Motor neuron (in vitro differentiated cells): ENCODE data around the gene SF3B1. TPM values are rescaled to one million over a fixed set of nuclear protein-coding genes. Genes with fewer than 3 reads are reported as not detected.
A peak's percentile ranks its signal among the peaks of the same experiment; 100 is the strongest.
"Not testable (repeated sequence)": the region's sequence is repeated elsewhere in the genome, so short reads cannot be mapped to it uniquely, and the experiment has no call there.

Experiments
- ATAC-seq, 8 experiments: fragments of 200-7000 bp; cut with Tn5 transposase; replicated peaks in 6 of 8; 2 replicates each; pipeline ENCODE4 v1.8.0; 2021; ENCODE audit warnings: mild to moderate bottlenecking in 8 of 8, moderate library complexity in 8 of 8
- H3K27ac ChIP-seq, 2 donors: fragments of 250-450 bp; sonication (Bioruptor Pico); 2 replicates each; pipeline ENCODE4 v1.9.0; 2021; ENCODE audit warnings: antibody characterized with exemption in 2 of 2, mild to moderate bottlenecking in 2 of 2, moderate library complexity in 1 of 2
- H3K4me1 ChIP-seq, 2 donors: fragments of 250-450 bp; sonication (Bioruptor Pico); replicated peaks in 1 of 2; 2 replicates each; pipeline ENCODE4 v1.6.1; 2021; ENCODE audit warnings: antibody characterized with exemption in 2 of 2, mild to moderate bottlenecking in 2 of 2, moderate library complexity in 1 of 2
- H3K4me3 ChIP-seq, 5 donors: fragments of 250-450 bp; sonication (Bioruptor Pico); 2 replicates each; pipeline ENCODE4 v1.9.0; 2021; ENCODE audit warnings: antibody characterized with exemption in 5 of 5, mild to moderate bottlenecking in 5 of 5, moderate library complexity in 4 of 5
- WGBS, 10 experiments: fragments of 450-650 bp; shearing (Covaris generic); methylation state at CpG; one replicate each; pipeline ENCODE4 v1.0.0; 2022; 5-methylcytosine and 5-hydroxymethylcytosine counted together
- in situ Hi-C, 9 experiments: fragments of 400-800 bp; cut with MboI; loops; one replicate each; pipeline ENCODE4 v1.15.0; 2021; ENCODE audit warnings: low sequenced_read_pairs in 9 of 9, low pct_unique_long_range_greater_than_20kb in 2 of 9; ENCODE audit not compliant: unreplicated experiment in 9 of 9
- total RNA-seq, 8 experiments: library from RNA; unstranded; fragments of 300-600 nt; gene quantifications; 2 replicates each; pipeline versions ENCODE4 v1.2.3 to v1.2.4, GENCODE V29; 2022

SF3B1 gene
- total RNA-seq, 8 experiments from 2014 or later, result 165 to 338 (median 223) TPM

- in situ Hi-C loops, result no loop called here
- ATAC-seq, result peak; percentile 78 to 94 (median 92)
- Histone ChIP-seq H3K4me3 (peak within 1 kb of the TSS; percentile 59 to 91 (median 80)), H3K4me1 (peaks cover 0 to 9% of the 10 kb centered on the region in 2 donors), H3K27ac (peak within 1 kb of the TSS; percentile 89 to 92)
- WGBS, 10 experiments, result 0 to 1% (median 0%) methylated on average over 1 to 18 of the region's 70 CpGs; no CpG with 5 or more reads in 3 of the 10 experiments
Observed at GRCh38 chr2:197453123-197453913, 18.5 kb upstream of the SF3B1 start, which contains the start of gene COQ10B. Gene COQ10B, plus strand, starts transcription at chr2:197453552. Its CDS starts 9 bp downstream, at chr2:197453561.

DNA sequence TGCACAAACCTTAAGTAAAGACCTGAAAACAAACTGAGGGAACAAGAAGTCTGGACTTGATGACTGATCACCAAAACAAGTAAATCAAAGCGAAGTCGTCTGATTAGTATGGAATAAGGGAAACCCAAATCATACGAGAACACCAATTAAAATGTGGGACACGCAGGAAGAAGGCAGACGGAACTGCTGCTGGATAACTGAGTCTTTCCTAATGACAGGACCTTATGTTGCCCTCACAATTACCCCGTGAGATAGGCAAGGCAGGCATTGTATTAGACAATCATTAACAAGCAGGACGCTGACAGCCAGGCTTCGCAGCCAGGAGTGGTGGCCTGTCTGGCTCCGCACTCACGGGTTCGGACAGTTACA is 17.9 kb upstream of the SF3B1 start:
- no peak for ATAC-seq
- in situ Hi-C loops, result no loop called here

GRCh38 chr2:197450935-197451358 is 16.1 kb upstream of the SF3B1 start:
- ATAC-seq, H3K4me1 ChIP-seq, in situ Hi-C loops, H3K4me3 ChIP-seq, H3K27ac ChIP-seq: not testable (repeated sequence)
- WGBS, 10 experiments, result 43 to 100% (median 72%) methylated on average over 1 to 4 of the region's 6 CpGs; no CpG with 5 or more reads in 5 of the 10 experiments

More for the DNA sequence above, 17.9 kb upstream of the SF3B1 start:
- Histone ChIP-seq H3K4me3 (peak overlapping the region; percentile 36 to 91 (median 47)), H3K27ac (peak overlapping the region; percentile 53 to 75), H3K4me1 (peaks cover 0 to 9% of the 10 kb centered on the region in 2 donors)
- 0 to 29% (median 3%) methylated on average over 1 to 10 of the region's 11 CpGs; no CpG with 5 or more reads in 1 of the 10 experiments for WGBS, 10 experiments

DNA sequence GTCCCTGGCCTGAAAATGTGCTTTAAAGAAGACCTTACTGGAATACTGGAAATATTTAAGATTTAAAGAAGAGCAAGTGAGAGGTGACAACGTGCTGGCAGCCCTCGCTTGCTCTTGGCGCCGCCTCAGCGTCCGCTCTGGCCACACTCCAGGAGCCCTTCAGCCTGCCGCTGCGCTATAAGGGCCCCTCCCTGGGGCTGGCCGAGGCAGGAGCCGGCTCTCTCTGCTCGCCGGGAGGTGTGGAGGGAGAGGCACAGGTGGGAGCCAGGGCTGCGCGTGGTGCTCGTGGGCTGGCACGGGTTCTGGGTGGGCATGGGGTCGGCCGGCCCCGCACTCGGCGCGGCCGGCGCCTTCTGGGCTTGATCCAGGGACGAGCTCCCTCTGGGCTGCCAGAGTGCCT is 15.6 kb upstream of the SF3B1 start:
- no peak overlapping the region for H3K4me3 ChIP-seq
- ATAC-seq, result no peak
- 83 to 100% methylated on average over 2 to 3 of the region's 25 CpGs; no CpG with 5 or more reads in 8 of the 10 experiments for WGBS, 10 experiments
- in situ Hi-C loops, result no loop called here
- no peak overlapping the region for H3K27ac ChIP-seq
- peaks cover 0 to 9% of the 10 kb centered on the region in 2 donors for H3K4me1 ChIP-seq

DNA sequence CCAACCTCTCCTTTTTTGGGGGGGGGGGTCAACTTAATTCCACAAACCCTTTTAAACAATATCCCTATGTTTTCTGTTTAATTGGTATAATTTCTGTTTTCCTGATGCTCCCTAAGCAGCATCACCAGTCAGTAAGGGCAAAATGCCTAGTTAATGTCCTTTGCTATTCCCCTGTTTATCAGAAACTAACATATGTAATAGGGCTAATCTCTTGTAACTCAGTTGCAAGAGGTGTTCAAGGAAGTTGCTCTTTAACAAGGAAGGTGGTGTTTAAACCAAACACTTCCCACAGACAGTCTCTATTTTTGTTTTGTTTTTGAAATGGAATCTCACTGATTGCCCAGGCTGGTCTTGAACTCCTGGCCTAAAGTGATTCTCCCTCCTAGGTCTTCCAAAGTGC is 12.0 kb upstream of the SF3B1 start:
- Histone ChIP-seq H3K4me1 (no peaks in the 10 kb centered on the region), H3K27ac (no peak overlapping the region), H3K4me3 (no peak overlapping the region)
- in situ Hi-C loops, result no loop called here
- no peak for ATAC-seq

DNA sequence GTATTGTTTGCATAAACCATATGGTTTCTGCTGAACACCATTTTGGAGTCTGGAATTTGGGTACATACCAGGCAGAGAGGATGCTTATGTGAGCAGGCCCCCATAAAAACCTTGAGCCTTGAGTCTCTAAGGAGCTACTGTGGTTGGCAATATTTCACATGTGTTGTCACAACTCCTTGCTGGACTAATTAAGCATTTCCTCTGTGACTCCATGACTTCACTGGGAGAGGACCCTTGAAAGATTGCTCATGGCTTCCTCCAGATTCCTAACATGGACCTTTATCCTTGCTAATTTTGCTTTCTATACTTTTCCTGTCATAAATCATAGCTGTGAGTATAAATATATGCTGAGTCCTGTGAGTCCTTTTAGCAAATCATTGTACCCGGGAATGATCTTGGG is 10.9 kb upstream of the SF3B1 start:
- H3K27ac ChIP-seq, result no peak overlapping the region
- H3K4me1 ChIP-seq, result no peaks in the 10 kb centered on the region
- 44 to 100% (median 80%) methylated on average over 1 of the region's 1 CpG; no CpG with 5 or more reads in 3 of the 10 experiments for WGBS, 10 experiments
- in situ Hi-C loops, result no loop called here
- no peak overlapping the region for H3K4me3 ChIP-seq
- ATAC-seq, result peak in 2 of 8 experiments; percentile 15 to 20

DNA sequence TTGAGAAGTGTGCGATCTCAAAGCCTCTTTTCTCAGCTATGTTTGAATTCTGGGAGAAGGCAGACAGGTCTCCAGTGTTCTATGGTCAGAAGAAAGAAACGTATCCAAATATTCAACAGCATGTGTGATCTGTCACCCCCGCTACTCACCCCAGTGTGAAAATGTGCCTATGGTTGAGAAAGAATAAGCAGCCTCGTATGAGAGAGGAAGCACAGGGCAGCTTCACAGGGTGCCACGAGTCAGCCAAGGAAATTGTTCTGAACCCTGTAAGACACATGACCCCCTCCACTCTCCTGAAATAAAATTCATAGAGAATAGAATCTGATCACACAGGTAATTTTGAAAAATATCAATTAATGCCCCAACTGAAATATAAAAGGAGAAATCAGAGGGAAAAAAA is 8.0 kb upstream of the SF3B1 start:
- in situ Hi-C loops, result no loop called here
- WGBS, 10 experiments, result 0 to 81% (median 50%) methylated on average over 1 to 4 of the region's 5 CpGs; no CpG with 5 or more reads in 1 of the 10 experiments
- H3K27ac ChIP-seq, result no peak overlapping the region
- no peak overlapping the region for H3K4me3 ChIP-seq
- no peak for ATAC-seq
- no peaks in the 10 kb centered on the region for H3K4me1 ChIP-seq

- 90 to 100% (median 96%) methylated on average over 1 to 2 of the region's 2 CpGs; no CpG with 5 or more reads in 4 of the 10 experiments for WGBS, 10 experiments
Observed at GRCh38 chr2:197437380-197437779, 2.6 kb upstream of the SF3B1 start.

GRCh38 chr2:197435598-197436420 is 981 bp upstream of the SF3B1 start:
- peak in 1 of 8 experiments; percentile 11 for ATAC-seq
- WGBS, 10 experiments, result 0 to 27% (median 23%) methylated on average over 2 to 16 of the region's 16 CpGs
- in situ Hi-C loops, result no loop called here
- Histone ChIP-seq H3K4me1 (peaks cover 10 to 19% of the 10 kb centered on the region in 2 donors), H3K4me3 (peak overlapping the region; percentile 71 to 92 (median 81)), H3K27ac (peak overlapping the region; percentile 89 to 98)

More at GRCh38 chr2:197437380-197437779, 2.6 kb upstream of the SF3B1 start:
- Histone ChIP-seq H3K27ac (no peak overlapping the region), H3K4me3 (no peak overlapping the region), H3K4me1 (peaks cover 9 to 14% of the 10 kb centered on the region in 2 donors)
- ATAC-seq, result no peak
- in situ Hi-C loops, result no loop called here

DNA sequence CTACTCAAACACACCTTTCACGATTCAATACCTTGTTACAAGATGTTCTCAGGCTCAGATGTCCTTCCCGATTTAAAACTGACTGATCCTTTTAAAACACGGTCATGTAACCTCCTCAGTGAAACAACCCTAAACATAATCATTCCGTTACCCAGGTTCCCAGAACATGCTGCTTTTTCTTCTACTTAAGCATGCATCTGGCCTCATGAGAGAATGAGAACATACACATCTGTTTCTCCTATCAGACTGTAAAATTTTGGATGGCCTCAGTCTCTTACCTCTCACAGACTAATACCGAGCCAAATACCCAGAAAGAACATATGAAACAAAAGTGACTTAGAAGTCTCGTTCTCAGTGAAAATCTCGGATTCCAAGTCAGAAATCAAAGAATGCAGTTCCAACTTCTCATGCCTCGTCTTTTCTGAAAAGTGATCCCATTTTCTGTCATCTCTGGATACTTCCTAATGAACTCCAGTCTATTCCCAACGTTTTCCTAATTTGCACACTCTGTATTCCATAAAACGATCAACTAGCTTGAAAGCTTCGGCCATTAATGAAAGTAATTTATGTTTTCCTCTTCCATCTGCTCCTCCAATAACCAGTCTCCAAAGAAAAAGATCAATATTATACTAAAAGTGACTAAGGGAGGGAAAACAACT is 919 bp downstream of the SF3B1 start:
- in situ Hi-C loops, result no loop called here
- Histone ChIP-seq H3K4me1 (peaks cover 10 to 19% of the 10 kb centered on the region in 2 donors), H3K4me3 (peak overlapping the region; percentile 71 to 92 (median 81)), H3K27ac (peak overlapping the region; percentile 96 to 98)
- 0 to 6% (median 0%) methylated on average over 4 to 10 of the region's 11 CpGs for WGBS, 10 experiments
- no peak for ATAC-seq

- Histone ChIP-seq H3K4me1 (peaks cover 10 to 19% of the 10 kb centered on the region in 2 donors), H3K4me3 (peak overlapping the region in 3 of 5 donors; percentile 5 to 81 (median 71))
- WGBS, 10 experiments, result 34 to 91% (median 80%) methylated on average over 1 to 6 of the region's 6 CpGs; no CpG with 5 or more reads in 1 of the 10 experiments
- H3K27ac ChIP-seq, in situ Hi-C loops, ATAC-seq: not testable (repeated sequence)
Observed at GRCh38 chr2:197432527-197432926, 2.3 kb downstream of the SF3B1 start.

GRCh38 chr2:197431858-197432257 is 3.0 kb downstream of the SF3B1 start:
- in situ Hi-C loops, result no loop called here
- no peak for ATAC-seq
- H3K4me3 ChIP-seq, result no peak overlapping the region
- H3K27ac ChIP-seq, result no peak overlapping the region
- WGBS, 10 experiments, result 71 to 100% (median 89%) methylated on average over 2 to 6 of the region's 6 CpGs; no CpG with 5 or more reads in 1 of the 10 experiments
- peaks cover 10 to 19% of the 10 kb centered on the region in 2 donors for H3K4me1 ChIP-seq
